NAMALWA (cell line): ENCODE data around the gene CYP4F3.
"Not testable (repeated sequence)": the region's sequence is repeated elsewhere in the genome, so short reads cannot be mapped to it uniquely, and the experiment has no call there.

Experiments used
- DNase-seq: peaks from one replicate; pipeline ENCODE4 v3.0.0-alpha.2; 2015; ENCODE audit warnings: low spot score

The CYP4F3 gene

GRCh38 chr19:15629003-15629880 is 11.5 kb upstream of the CYP4F3 start:
- DNase-seq, result peak; percentile 79

GRCh38 chr19:15631817-15632216 is 8.9 kb upstream of the CYP4F3 start:
- peak; percentile 50 for DNase-seq

GRCh38 chr19:15633082-15633835 is 7.4 kb upstream of the CYP4F3 start:
- DNase-seq, result no peak

- no peak for DNase-seq
These were observed 6.6 kb upstream of the CYP4F3 start for GRCh38 chr19:15634105-15634504.

GRCh38 chr19:15635016-15635805 is 5.5 kb upstream of the CYP4F3 start:
- DNase-seq, result no peak

GRCh38 chr19:15636026-15636425 is 4.7 kb upstream of the CYP4F3 start:
- DNase-seq, result no peak

GRCh38 chr19:15639596-15639995 is 1.1 kb upstream of the CYP4F3 start:
- DNase-seq, result no peak

- DNase-seq, result no peak
These were observed 354 bp downstream of the CYP4F3 start for GRCh38 chr19:15640904-15641597.

- DNase-seq, result no peak
These were observed 1.3 kb downstream of the CYP4F3 start for GRCh38 chr19:15641901-15642491.

- DNase-seq, result no peak
These were observed 2.1 kb downstream of the CYP4F3 start for GRCh38 chr19:15642807-15643206.

- DNase-seq, result no peak
These were observed 2.7 kb downstream of the CYP4F3 start for GRCh38 chr19:15643387-15643786.

- DNase-seq, result no peak
These were observed 3.5 kb downstream of the CYP4F3 start for GRCh38 chr19:15644066-15644741.

GRCh38 chr19:15644816-15645215 is 4.1 kb downstream of the CYP4F3 start:
- no peak for DNase-seq

GRCh38 chr19:15649526-15649925 is 8.8 kb downstream of the CYP4F3 start:
- no peak for DNase-seq

GRCh38 chr19:15650123-15650522 is 9.4 kb downstream of the CYP4F3 start:
- DNase-seq, result not testable (repeated sequence)

- no peak for DNase-seq
These were observed 11.1 kb downstream of the CYP4F3 start for GRCh38 chr19:15651791-15652190.

GRCh38 chr19:15652559-15653278 is 12.0 kb downstream of the CYP4F3 start:
- no peak for DNase-seq

- no peak for DNase-seq
These were observed 15.8 kb downstream of the CYP4F3 start for GRCh38 chr19:15656467-15656866.

- DNase-seq, result no peak
These were observed 22.6 kb downstream of the CYP4F3 start for GRCh38 chr19:15663247-15663646.

GRCh38 chr19:15666186-15666585 is 25.5 kb downstream of the CYP4F3 start:
- no peak for DNase-seq
